HEK293 (cell line): ENCODE measurements around the gene BACH2.

Experiments used
- CTCF ChIA-PET: fragments of 350-600 bp; formaldehyde crosslinking; extraction: SDS; loops from one replicate; lab custom pipeline; 2021; ENCODE audit warnings: antibody characterized with exemption; lab: Yijun Ruan, JAX
- POLR2A ChIA-PET: fragments of 300-600 bp; formaldehyde crosslinking; extraction: SDS; loops from one replicate; lab custom pipeline; 2020; ENCODE audit warnings: antibody characterized with exemption, inconsistent platforms; lab: Yijun Ruan, JAX
- H3K27ac ChIP-seq: fragments of 200-500 bp; sonication (Bioruptor generic); 2 replicates; pipeline ENCODE4 v1.5.1; 2014; ENCODE audit warnings: low read depth, low read length, control low read depth, inconsistent platforms; ENCODE audit errors: extremely low read depth
- H3K36me3 ChIP-seq, 2 experiments: fragments of 200-500 bp in 1 of 2; sonication (Bioruptor generic) in 1 of 2; 1 replicate in 1 of 2; 2 replicates in 1 of 2; pipeline ENCODE4 v1.5.1; 2014 to 2017; ENCODE audit warnings: inconsistent platforms in 2 of 2, low read length in 2 of 2; ENCODE audit not compliant: control insufficient read depth in 2 of 2, insufficient read depth in 1 of 2
- H3K4me1 ChIP-seq: fragments of 200-500 bp; sonication (Bioruptor generic); 2 replicates; pipeline ENCODE4 v1.5.1; 2014; ENCODE audit warnings: mild to moderate bottlenecking, low read length, inconsistent platforms; ENCODE audit not compliant: control insufficient read depth, insufficient read depth
- H3K4me3 ChIP-seq: 2 replicates; pipeline ENCODE4 v1.5.1; 2011; ENCODE audit warnings: low read depth, mild to moderate bottlenecking, control low read depth, low read length, moderate library complexity
- H3K9me3 ChIP-seq: fragments of 200-500 bp; sonication (Bioruptor generic); 2 replicates; pipeline ENCODE4 v1.5.1; 2014; ENCODE audit warnings: low read depth, low read length, inconsistent platforms; ENCODE audit not compliant: control insufficient read depth, insufficient read depth
- KLF17 ChIP-seq: fragments of 450-650 bp; formaldehyde crosslinking; IDR thresholded peaks from 2 replicates; pipeline ENCODE4 v1.5.1; 2016; ENCODE audit warnings: missing biosample characterization, missing genetic modification characterization
- KLF9 ChIP-seq: fragments of 450-650 bp; formaldehyde crosslinking; IDR thresholded peaks from 2 replicates; pipeline ENCODE4 v1.5.1; 2016; ENCODE audit warnings: missing biosample characterization, missing genetic modification characterization, low read depth
- MYNN ChIP-seq: fragments of 450-650 bp; formaldehyde crosslinking; IDR thresholded peaks from 2 replicates; pipeline ENCODE4 v1.5.1; 2016; ENCODE audit warnings: missing biosample characterization, missing genetic modification characterization, borderline replicate concordance
- SCRT1 ChIP-seq: fragments of 450-650 bp; formaldehyde crosslinking; IDR thresholded peaks from 2 replicates; pipeline ENCODE4 v1.5.1; 2016; ENCODE audit warnings: missing biosample characterization, missing genetic modification characterization, borderline replicate concordance
- SCRT2 ChIP-seq: fragments of 450-650 bp; formaldehyde crosslinking; IDR thresholded peaks from 2 replicates; pipeline ENCODE4 v1.5.1; 2016; ENCODE audit warnings: missing biosample characterization, missing genetic modification characterization
- ZBTB49 ChIP-seq: fragments of 450-650 bp; formaldehyde crosslinking; IDR thresholded peaks from 2 replicates; pipeline ENCODE4 v1.5.1; 2016; ENCODE audit warnings: missing biosample characterization, missing genetic modification characterization, low read depth
- ZFP69B ChIP-seq: fragments of 450-650 bp; formaldehyde crosslinking; IDR thresholded peaks from 2 replicates; pipeline ENCODE4 v1.5.1; 2016; ENCODE audit warnings: missing biosample characterization, missing genetic modification characterization
- ZNF121 ChIP-seq: fragments of 450-650 bp; formaldehyde crosslinking; IDR thresholded peaks from 2 replicates; pipeline ENCODE4 v1.5.1; 2016; ENCODE audit warnings: missing biosample characterization, missing genetic modification characterization
- ZNF16 ChIP-seq: fragments of 450-650 bp; formaldehyde crosslinking; IDR thresholded peaks from 2 replicates; pipeline ENCODE4 v1.5.1; 2016; ENCODE audit warnings: low read depth, missing biosample characterization, missing genetic modification characterization
- ZNF214 ChIP-seq: fragments of 450-650 bp; formaldehyde crosslinking; IDR thresholded peaks from 2 replicates; pipeline ENCODE4 v1.5.1; 2017; ENCODE audit warnings: missing biosample characterization, mild to moderate bottlenecking, missing genetic modification characterization, borderline replicate concordance
- ZNF221 ChIP-seq: fragments of 450-650 bp; formaldehyde crosslinking; IDR thresholded peaks from 2 replicates; pipeline ENCODE4 v1.5.1; 2017; ENCODE audit warnings: missing biosample characterization, missing genetic modification characterization, borderline replicate concordance
- ZNF248 ChIP-seq: fragments of 450-650 bp; formaldehyde crosslinking; IDR thresholded peaks from 2 replicates; pipeline ENCODE4 v1.5.1; 2017; ENCODE audit warnings: missing biosample characterization, missing genetic modification characterization
- ZNF350 ChIP-seq: fragments of 450-650 bp; formaldehyde crosslinking; IDR thresholded peaks from 2 replicates; pipeline ENCODE4 v1.5.0; 2017; ENCODE audit warnings: missing biosample characterization, mild to moderate bottlenecking, missing genetic modification characterization
- ZNF449 ChIP-seq: fragments of 450-650 bp; formaldehyde crosslinking; IDR thresholded peaks from 2 replicates; pipeline ENCODE4 v1.5.1; 2017; ENCODE audit warnings: missing biosample characterization, mild to moderate bottlenecking, missing genetic modification characterization, moderate library complexity
- ZNF521 ChIP-seq: fragments of 450-650 bp; formaldehyde crosslinking; IDR thresholded peaks from 2 replicates; pipeline ENCODE4 v1.5.1; 2017; ENCODE audit warnings: missing biosample characterization, mild to moderate bottlenecking, missing genetic modification characterization
- ZNF529 ChIP-seq: fragments of 450-650 bp; formaldehyde crosslinking; IDR thresholded peaks from 2 replicates; pipeline ENCODE4 v1.5.1; 2017; ENCODE audit warnings: missing genetic modification characterization, missing biosample characterization; ENCODE audit not compliant: insufficient replicate concordance
- ZNF555 ChIP-seq: fragments of 450-650 bp; formaldehyde crosslinking; conservative IDR thresholded peaks from 2 replicates; pipeline ENCODE4 v1.5.1; 2017; ENCODE audit warnings: missing biosample characterization, mild to moderate bottlenecking, missing genetic modification characterization, inconsistent platforms
- ZNF610 ChIP-seq: fragments of 450-650 bp; formaldehyde crosslinking; IDR thresholded peaks from 2 replicates; pipeline ENCODE4 v1.5.1; 2016; ENCODE audit warnings: missing biosample characterization, missing genetic modification characterization, borderline replicate concordance
- ZNF624 ChIP-seq: fragments of 450-650 bp; formaldehyde crosslinking; IDR thresholded peaks from 2 replicates; pipeline ENCODE4 v1.5.1; 2017; ENCODE audit warnings: missing biosample characterization, missing genetic modification characterization
- ZNF658 ChIP-seq: fragments of 450-650 bp; formaldehyde crosslinking; IDR thresholded peaks from 2 replicates; pipeline ENCODE4; 2016; ENCODE audit warnings: missing biosample characterization, missing genetic modification characterization
- ZNF670 ChIP-seq: fragments of 450-650 bp; formaldehyde crosslinking; IDR thresholded peaks from 2 replicates; pipeline ENCODE4 v1.5.1; 2016; ENCODE audit warnings: missing biosample characterization, missing genetic modification characterization, low read depth
- ZNF701 ChIP-seq: fragments of 450-650 bp; formaldehyde crosslinking; IDR thresholded peaks from 2 replicates; pipeline ENCODE4 v1.5.1; 2016; ENCODE audit warnings: missing biosample characterization, missing genetic modification characterization
- ZNF707 ChIP-seq: fragments of 450-650 bp; formaldehyde crosslinking; IDR thresholded peaks from 2 replicates; pipeline ENCODE4 v1.5.1; 2016; ENCODE audit warnings: missing biosample characterization, missing genetic modification characterization
- ZNF785 ChIP-seq: fragments of 450-650 bp; formaldehyde crosslinking; IDR thresholded peaks from 2 replicates; pipeline ENCODE4 v1.5.1; 2016; ENCODE audit warnings: missing biosample characterization, missing genetic modification characterization
- ZSCAN30 ChIP-seq: fragments of 450-650 bp; IDR thresholded peaks from 2 replicates; pipeline ENCODE4 v1.5.1; 2018; ENCODE audit warnings: missing biosample characterization, mild to moderate bottlenecking, missing genetic modification characterization, moderate library complexity
- TF ChIP-seq, protein P1 (sequence below): fragments of 450-650 bp; formaldehyde crosslinking; IDR thresholded peaks from 2 replicates; pipeline ENCODE4 v1.5.1; 2016; ENCODE audit warnings: missing biosample characterization, missing genetic modification characterization
- TF ChIP-seq, protein P2 (sequence below): fragments of 450-650 bp; IDR thresholded peaks from 2 replicates; pipeline ENCODE4 v1.5.1; 2018; ENCODE audit warnings: missing biosample characterization, mild to moderate bottlenecking, missing genetic modification characterization

The BACH2 gene

DNA sequence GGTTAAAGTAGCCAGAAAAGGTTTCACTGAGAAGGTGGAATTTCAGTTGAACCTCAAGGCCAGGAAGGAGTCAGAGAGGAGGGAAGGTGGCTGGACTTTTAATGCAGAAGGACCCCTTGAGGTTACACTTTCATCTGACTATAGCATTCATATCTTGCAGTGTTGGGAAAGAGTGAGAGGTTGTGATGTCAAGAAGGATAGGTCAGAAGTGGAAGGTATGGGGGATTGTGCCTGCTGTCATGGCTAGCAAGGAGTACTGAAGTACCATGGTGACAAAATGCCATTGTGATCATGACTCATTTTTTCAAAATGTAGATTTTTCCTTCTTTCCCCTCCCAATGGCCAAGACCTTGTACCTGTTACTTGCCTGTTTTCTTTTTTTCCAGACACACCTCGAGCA lies 5.2 kb upstream of the BACH2 start:
- Histone ChIP-seq H3K27ac (no peak overlapping the region), H3K9me3 (no peaks in the 10 kb centered on the region), H3K4me3 (no peak overlapping the region), H3K36me3 (no peaks in the 10 kb centered on the region), H3K4me1 (no peaks in the 10 kb centered on the region)
- ChIA-PET CTCF (interaction anchor here (0.7 kb wide), 1 partner anchor 54 kb away, joined by 3 read pairs; no protein-coding TSS in a partner anchor), POLR2A (no interaction called here)
- TF ChIP-seq MYNN: peak; percentile 48; the same call in 1 of the 2 replicates
- TF ChIP-seq ZNF658: no peak

DNA sequence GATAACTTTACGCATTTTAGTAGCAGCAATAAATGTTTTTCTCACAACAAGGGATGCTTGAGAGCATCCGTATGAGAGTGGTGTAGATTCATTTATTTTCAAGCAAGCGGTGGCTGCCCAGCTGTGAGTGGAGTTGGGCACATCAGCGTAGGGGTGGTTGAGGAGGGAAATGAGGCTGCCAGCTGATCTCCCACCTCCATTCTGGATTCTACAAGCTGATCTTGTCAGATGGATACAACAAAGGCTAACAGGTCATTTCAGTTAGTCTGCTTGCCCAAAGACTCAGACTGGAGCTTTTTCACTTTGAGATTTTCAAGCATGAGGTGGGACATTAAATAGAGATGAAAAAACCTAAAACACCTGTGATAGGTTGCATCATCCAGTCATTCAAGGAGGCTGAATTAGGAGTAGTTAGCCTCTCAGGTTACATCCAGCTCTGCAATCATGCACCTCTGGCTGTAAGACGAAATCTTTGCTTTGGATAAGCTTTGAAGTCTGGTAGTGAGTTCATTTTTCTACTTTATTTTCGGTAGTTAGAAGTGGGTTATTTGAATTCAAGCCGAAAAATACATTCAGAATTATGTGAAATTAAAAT lies 1.9 kb upstream of the BACH2 start:
- H3K4me1 ChIP-seq: no peaks in the 10 kb centered on the region; the same call in 1 of the 2 replicates
- no peak overlapping the region for H3K4me3 ChIP-seq
- no peaks in the 10 kb centered on the region for H3K36me3 ChIP-seq
- H3K27ac ChIP-seq: no peak overlapping the region
- CTCF ChIA-PET: interaction anchor here (0.6 to 2.7 kb wide), 13 partner anchors 9 to 759 kb away, joined by 3 to 18 read pairs (median 3); no protein-coding TSS in a partner anchor
- no peaks in the 10 kb centered on the region for H3K9me3 ChIP-seq
- POLR2A ChIA-PET: interaction anchor here (1.1 kb wide), 1 partner anchor 253 kb away, joined by 3 read pairs; no protein-coding TSS in a partner anchor
- TF ChIP-seq ZNF449 (tag by site-specific recombination) (peak; percentile 67; the same call in 1 of the 2 replicates), ZNF248 (tag by site-specific recombination) (no peak), SCRT1 (no peak), KLF9 (no peak), ZNF121 (tag by site-specific recombination) (no peak), SCRT2 (tag by site-specific recombination) (peak; percentile 49), ZNF610 (tag by site-specific recombination) (no peak), ZNF221 (tag by site-specific recombination) (no peak), ZNF670 (no peak), ZNF214 (tag by site-specific recombination) (no peak), ZFP69B (tag by site-specific recombination) (no peak), ZNF707 (no peak), ZNF624 (tag by site-specific recombination) (no peak), ZBTB49 (tag by site-specific recombination) (no peak), ZNF529 (tag by site-specific recombination) (no peak), ZNF555 (tag by site-specific recombination) (no peak), KLF17 (tag by site-specific recombination) (no peak), ZNF350 (tag by site-specific recombination) (0 out of 2 replicates have a peak, but pooled peaks have one; percentile 38), ZSCAN30 (0 out of 2 replicates have a peak, but pooled peaks have one; percentile 10), ZNF521 (tag by site-specific recombination) (no peak), ZNF16 (tag by site-specific recombination) (no peak), ZNF785 (tag by site-specific recombination) (no peak), ZNF701 (no peak)
- TF ChIP-seq, protein P1, sequence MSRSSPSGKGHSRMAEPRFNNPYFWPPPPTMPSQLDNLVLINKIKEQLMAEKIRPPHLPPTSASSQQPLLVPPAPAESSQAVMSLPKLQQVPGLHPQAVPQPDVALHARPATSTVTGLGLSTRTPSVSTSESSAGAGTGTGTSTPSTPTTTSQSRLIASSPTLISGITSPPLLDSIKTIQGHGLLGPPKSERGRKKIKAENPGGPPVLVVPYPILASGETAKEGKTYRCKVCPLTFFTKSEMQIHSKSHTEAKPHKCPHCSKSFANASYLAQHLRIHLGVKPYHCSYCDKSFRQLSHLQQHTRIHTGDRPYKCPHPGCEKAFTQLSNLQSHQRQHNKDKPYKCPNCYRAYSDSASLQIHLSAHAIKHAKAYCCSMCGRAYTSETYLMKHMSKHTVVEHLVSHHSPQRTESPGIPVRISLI: 0 out of 2 replicates have a peak, but pooled peaks have one; percentile 48
- TF ChIP-seq, protein P2, sequence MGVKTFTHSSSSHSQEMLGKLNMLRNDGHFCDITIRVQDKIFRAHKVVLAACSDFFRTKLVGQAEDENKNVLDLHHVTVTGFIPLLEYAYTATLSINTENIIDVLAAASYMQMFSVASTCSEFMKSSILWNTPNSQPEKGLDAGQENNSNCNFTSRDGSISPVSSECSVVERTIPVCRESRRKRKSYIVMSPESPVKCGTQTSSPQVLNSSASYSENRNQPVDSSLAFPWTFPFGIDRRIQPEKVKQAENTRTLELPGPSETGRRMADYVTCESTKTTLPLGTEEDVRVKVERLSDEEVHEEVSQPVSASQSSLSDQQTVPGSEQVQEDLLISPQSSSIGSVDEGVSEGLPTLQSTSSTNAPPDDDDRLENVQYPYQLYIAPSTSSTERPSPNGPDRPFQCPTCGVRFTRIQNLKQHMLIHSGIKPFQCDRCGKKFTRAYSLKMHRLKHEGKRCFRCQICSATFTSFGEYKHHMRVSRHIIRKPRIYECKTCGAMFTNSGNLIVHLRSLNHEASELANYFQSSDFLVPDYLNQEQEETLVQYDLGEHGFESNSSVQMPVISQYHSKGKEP (tag by site-specific recombination): no peak
